Measurements from ENCODE around the gene BCHE. TPM values are rescaled to one million over a fixed set of nuclear protein-coding genes. Genes with fewer than 3 reads are reported as not detected.
A peak's percentile ranks its signal among the peaks of the same experiment; 100 is the strongest.
"Not testable (repeated sequence)": the region's sequence is repeated elsewhere in the genome, so short reads cannot be mapped to it uniquely, and the experiment has no call there.

Gene BCHE
- polyA plus RNA-seq, 4 donors: 7.9 to 47.1 (median 17.0) TPM

DNA sequence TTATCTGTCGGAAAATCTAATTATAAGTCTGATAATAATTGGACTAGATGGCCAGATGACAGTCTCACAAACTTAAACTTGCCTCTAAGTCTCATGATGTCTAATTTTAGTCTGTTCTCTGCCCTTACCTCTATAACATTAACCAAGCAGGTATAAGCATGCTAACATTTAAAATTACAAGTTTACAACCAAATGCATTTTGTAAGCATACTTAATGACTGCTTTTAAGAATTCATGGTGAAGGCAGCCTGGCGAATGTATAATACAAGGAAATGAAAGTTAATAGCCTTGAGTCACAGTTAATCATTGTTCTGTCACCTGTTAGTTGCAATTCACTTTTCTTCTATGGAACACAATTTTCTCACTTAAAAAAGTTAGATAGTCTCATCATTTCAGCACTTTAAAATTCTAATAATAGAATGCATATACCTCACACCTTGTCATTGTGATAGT is 16.5 kb downstream of the BCHE start:
- no peak for DNase-seq (ENCODE audit: low read depth in 4 of 4, low spot score in 3 of 4)

DNA sequence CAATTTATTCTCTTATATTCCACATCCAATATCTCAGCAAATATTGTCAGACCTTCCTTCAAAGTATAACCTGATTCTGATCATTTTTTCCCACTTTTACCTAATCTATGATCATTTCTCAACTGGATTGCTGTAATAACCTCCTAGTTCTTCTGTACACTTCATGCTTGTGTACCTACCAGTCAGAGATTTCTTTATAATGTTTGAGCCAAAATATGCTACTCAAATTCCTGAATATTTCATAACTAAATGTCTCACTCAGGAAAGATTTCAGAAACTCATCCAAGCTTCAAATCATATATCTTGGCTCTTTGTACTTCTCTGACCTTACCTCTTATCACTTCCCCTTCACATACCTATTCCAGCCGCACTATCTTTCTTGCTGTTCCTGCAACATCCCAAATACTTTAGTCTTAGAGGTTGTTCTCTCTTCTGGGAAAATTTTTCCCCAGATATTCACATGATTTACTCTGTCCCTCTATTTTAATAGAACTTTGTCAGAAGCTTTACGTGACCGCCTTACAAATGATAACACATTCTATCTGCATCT is 20.0 kb downstream of the BCHE start:
- no peak for DNase-seq (ENCODE audit: low read depth in 4 of 4, low spot score in 3 of 4)

DNA sequence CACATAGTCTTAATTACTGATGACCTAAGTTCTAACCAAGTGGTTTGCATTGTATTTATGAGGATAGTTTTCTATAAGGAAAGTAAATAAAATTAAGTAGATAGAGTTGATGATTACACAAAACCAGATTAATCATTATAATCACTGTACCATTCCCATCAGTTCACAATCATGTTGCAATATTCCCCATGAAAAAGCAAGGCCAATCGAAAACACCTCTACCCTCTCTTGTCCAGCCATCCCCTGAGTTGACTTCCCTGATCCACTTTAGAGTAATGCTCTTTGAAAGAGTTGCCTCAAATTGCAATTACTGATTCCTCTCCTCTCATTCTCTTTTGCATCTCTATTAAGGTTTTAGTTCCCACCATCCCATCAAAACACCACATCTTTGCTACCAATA is 21.0 kb downstream of the BCHE start:
- DNase-seq (ENCODE audit: low read depth in 4 of 4, low spot score in 3 of 4): no peak

DNA sequence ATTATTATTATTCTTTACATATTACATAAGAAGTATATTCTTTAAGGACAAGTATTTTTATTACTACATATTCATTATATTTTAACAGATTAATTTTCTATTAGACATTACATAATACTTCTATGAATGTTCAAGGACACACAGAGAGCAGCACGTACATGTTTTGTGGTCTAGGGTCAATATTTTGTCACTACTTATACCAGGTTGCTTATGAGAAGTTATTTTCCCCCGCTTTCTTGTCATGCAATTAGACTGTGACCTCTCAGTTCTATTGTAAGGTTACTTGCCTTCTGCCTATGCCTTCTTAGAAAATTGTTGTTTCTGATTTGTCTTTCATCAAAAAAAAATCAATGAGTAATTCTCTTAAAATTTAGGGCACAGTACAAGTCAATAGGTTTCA is 21.5 kb downstream of the BCHE start:
- DNase-seq (ENCODE audit: low read depth in 4 of 4, low spot score in 3 of 4): no peak

DNA sequence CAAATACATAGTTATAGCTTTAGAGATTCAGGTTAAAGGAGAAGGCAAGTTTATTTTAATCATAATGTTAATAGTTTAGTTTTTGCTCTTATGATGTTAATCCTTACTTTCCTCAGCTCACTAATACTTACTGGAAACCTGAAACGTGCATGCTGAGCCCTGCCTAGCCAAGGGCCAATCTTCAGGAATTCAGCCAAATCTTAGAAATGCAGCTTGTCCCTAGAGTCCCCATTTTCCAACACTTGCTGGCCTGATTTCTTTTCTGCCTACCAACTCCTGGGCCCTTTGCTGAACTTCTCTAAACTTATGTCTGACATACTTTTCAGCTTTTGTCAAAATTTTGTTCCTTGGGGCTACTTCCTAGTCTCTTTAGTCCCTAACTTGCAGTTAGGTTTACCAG is 22.8 kb downstream of the BCHE start:
- no peak for DNase-seq (ENCODE audit: low read depth in 4 of 4, low spot score in 3 of 4)

DNA sequence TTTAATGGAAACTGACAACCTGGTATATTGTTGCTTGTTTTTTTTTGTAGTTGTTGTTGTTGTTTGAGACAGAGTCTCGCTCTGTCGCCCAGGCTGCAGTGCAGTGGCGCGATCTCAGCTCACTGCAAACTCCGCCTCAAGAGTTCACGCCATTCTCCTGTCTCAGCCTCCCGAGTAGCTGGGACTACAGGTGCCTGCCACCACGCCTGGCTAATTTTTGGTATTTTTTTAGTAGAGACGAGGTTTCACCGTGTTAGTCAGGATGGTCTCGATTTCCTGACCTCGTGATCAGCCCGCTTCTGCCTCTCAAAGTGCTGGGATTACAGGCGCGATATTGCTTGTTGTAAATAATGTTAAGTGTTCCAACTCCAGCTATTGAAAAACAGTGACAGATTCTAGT is 29.3 kb downstream of the BCHE start:
- DNase-seq (ENCODE audit: low read depth in 4 of 4, low spot score in 3 of 4): not testable (repeated sequence)

DNA sequence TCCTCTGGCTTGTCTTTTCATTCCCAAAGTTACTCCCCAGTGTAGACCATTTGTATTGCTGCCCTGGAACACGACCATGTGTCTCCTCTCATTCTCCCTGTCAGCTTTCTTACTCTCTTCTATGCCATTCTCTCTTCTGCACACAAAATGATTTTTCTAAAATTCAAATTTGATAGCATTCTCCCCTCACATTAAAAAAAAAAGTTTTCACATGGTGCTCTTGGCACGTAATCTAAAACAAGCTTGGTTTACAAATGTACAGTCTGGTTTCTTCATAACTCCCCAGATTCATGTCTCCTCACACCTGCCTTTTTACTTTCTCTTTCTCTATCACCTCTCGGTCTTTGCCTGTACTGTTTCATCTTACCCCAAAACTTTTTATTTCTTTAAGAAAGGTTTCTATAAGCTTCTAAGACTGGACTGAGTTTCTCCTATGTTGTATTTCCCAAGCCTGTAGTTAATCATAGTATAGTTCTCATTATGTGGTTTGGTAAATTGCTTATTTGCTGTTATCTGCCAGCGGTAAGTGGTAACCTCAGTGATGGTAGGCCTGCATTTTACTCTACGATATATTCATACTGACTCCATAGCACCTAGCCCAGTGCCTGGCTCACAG is 31.2 kb downstream of the BCHE start:
- no peak for DNase-seq (ENCODE audit: low read depth in 4 of 4, low spot score in 3 of 4)

DNA sequence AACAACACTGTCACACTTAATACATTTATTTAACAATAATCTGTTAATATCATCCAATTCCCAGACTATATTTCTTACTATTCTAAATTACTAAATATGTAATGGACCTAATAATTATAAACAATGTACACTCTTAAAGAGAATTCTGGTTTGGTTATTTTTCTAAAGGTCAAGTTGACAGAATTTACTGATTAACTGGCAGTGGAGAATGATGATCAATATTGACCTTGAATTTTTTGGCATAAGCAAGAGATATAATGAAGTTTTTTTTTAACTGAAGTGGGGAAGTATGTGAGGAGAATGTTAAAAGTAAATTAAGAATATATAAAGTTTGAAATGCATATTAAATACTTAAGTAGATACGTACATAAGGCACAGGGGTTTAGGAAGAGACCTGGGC is 33.8 kb downstream of the BCHE start:
- no peak for DNase-seq (ENCODE audit: low read depth in 4 of 4, low spot score in 3 of 4)

DNA sequence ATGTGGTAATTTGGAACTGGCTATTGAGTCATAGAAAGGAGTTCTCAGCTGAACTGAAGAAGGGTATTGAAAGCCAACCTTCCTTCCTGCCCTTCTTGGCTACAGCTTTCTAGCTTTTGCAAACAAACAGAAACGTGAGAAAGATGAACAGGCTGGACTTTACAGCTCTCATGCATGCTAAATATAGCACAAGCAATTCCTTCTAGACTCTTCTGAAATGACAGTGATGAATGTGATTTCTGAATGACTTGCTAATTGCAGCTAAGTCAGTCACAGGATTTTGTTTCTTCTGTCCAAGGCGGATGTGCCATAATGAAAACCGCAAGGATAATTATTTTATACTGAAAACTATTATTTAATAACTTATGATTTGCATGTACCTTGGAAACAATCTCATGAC is 36.3 kb downstream of the BCHE start:
- peak in 1 of 4 donors; percentile 3 for DNase-seq (ENCODE audit: low read depth in 4 of 4, low spot score in 3 of 4)

DNA sequence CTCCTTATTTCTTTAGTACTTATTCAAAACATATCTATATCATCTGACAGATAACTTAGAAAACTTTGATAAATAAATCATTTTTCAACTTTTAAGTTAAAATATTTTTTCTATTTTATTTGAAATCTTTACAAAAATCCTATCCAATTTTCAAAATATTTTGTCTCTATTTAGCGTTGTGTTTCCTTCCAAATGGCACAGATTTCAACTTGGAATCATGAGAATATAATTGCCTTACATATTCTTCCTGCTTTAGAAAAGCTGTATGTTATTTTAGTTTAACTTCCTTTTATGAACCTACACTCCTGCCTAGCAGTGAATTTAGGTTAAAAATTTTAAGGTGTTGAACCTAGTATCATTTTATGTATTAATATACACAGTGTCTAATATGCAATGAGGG is 38.2 kb downstream of the BCHE start:
- DNase-seq (ENCODE audit: low read depth in 4 of 4, low spot score in 3 of 4): no peak

DNA sequence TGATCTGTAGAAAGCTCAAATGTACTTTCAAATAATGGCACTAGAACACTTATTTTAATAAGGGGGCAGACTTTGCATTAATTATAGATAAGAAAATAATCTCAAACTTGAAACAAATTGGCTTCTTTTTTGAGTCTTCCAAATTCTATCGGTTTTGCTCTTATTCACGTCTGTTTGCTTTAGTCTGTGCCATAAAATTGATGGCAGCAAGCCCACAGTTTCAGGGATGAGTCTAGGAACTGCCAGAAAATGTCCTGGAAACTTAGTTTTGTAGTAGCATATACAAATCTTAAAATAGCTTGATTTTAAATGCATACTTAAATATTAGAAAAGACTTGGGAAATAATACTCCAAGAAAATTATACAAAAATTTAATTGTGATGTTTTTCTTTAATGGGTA is 39.7 kb downstream of the BCHE start:
- no peak for DNase-seq (ENCODE audit: low read depth in 4 of 4, low spot score in 3 of 4)

DNA sequence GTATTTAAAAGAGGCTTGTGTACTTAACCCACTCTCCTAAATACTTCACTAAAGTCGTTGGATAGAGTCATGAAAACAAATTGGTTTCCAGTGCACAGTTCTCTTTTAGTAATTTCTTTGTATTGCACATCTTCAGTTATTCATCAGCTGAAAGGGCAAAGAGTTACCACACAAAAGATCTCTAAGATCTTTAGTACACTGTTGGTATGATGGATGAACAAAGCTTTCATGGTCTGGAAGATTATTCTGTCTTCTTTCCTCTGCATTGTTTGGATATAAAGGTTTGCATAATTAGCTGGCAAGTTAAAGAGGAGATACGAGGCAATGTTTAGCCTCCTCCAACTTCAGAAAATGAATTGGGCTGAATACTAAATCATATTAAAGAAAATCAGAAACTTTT is 40.5 kb downstream of the BCHE start:
- no peak for DNase-seq (ENCODE audit: low read depth in 4 of 4, low spot score in 3 of 4)

DNA sequence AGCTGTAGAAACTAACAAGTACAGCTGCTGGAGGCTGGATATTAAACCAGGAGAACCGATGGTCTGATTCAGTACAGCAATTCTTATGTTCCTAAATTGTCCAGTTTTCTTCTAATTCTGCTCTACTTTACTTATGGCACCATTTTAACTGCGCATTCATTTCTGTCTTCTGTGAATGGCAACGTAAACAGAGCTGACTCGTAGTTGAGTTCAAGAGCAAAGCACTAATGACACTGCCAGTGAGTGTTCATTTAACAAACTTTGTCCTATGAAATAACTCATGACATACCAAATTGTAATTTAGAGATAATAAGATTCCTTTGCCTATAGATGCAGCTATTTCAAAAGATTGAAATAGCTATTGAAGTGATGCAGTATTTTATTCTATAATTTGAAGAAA is 48.7 kb downstream of the BCHE start:
- no peak for DNase-seq (ENCODE audit: low read depth in 4 of 4, low spot score in 3 of 4)

DNA sequence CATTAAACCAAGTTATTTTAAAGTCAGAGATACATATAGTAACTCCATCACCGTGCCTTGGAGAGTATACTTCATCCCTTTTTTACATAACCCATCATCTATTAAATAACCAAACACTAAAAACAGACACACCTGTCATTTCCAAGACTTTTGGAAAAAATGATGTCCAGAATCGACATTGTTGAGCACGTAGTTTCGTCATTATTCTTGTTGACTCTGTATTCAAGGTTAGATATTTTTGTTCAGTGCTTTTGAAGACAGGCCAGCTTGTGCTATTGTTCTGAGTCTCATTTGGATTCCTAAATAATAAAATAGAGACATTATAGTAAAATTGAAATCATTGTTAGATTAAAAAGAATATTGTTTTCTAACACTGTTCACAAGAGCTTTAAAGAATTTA is 51.2 kb downstream of the BCHE start:
- no peak for DNase-seq (ENCODE audit: low read depth in 4 of 4, low spot score in 3 of 4)

DNA sequence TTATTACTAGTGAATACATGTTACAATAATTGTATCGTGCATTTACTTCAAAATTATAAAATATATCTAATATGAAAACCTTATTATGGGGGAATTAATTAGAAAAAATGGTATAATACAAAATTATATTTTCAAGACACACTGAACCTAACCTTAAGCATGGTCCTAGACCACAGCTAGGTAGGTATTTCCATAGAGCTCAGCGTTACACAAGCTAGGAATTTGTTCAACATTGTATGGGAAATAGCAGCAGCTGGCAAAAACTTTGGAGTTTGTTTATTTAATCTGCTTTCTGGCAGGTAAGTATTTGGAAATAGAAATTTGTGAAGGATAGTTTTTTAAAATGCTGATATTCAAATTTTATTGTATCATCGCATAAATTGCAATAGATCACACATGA is 52.9 kb downstream of the BCHE start:
- no peak for DNase-seq (ENCODE audit: low read depth in 4 of 4, low spot score in 3 of 4)

DNA sequence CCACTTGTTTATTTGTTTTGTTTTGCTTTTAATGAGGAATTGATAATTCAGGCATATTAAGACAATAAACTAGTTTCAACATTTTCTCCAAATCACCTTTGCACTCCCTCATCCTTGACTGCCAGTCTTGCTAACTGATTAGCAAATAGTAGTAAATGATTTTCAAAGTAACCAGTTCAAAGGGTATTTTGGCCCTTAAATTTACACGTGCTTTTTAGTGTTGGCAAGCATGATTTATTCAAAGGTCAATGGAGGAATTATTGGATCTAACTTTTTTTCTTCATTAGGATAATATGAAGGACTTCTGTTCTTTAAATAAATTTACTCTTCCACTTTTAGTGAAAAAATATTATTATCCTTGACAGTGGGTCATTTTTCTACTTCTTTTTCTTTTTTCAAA is 53.8 kb downstream of the BCHE start:
- no peak for DNase-seq (ENCODE audit: low read depth in 4 of 4, low spot score in 3 of 4)

DNA sequence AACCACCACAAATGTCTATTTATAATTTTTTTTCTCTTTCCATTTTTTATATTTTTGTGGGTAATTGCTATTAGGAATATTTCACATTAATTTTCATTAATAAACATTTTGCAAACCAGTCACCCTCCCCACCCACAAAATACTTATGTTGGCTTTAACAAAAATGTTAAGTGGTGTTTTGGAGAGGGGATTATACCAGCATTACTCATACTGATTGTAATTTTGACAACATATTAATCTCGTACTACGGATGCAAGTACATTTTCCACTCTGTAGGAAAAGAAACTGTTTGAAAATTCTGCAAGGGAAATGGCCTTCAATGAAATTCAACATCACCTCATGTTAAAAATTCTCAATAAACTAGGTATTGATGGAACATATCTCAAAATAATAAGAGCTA is 58.3 kb downstream of the BCHE start:
- no peak for DNase-seq (ENCODE audit: low read depth in 4 of 4, low spot score in 3 of 4)

DNA sequence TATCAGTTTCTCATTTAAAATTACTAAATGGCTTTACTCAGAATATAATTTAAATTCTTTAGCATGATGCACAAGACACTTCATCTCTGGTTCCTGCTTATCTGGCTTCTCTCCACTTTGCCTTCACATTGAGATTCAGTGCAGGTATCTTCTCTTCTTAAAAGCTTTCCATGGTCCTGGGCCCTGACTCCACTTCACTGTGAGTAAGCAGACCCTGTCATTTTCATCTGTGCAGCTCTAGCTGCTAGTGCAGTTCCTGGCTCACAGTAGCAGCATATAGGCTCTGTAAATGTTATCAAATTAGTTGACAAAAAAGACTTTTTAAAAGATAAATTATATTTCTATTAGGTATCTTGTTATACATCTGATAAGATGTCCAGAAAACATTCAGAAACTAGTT is 58.8 kb downstream of the BCHE start:
- no peak for DNase-seq (ENCODE audit: low read depth in 4 of 4, low spot score in 3 of 4)

DNA sequence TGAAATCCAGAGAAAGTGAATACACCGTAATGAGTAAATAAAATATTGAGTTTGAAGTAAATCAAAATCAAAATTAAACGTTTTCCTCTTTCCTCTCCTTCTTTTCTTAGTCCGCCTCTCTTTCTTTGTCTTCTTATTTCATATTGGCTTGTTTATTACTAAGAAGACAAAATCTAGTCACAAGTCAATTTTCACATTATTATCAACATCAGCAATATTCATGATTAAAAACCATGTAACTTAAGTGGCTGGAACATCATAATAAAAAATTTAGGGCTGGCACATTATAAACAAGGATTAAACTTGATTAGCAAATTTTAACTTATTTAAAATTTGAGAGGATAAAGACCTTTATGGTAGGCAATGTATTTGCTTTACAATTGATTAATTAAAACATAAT is 61.4 kb downstream of the BCHE start:
- DNase-seq (ENCODE audit: low read depth in 4 of 4, low spot score in 3 of 4): no peak

DNA sequence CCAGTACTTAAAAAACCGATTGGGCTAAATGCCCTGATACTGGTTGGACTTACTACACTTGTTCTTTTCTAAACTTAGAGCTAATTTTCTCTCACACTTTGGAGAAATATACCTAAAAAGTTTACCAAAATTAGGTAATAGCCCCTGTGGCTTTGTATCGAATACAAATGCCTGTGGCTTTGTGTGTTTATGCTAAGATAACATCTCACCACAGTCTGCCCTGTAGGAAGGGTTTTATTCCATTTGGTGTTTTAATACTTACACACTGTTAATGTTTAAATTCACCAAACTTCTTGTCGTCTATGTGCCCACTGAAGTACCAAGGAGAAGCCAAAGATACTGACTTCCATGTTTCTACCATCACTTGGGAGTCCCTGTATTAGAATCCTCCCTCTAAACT is 66.4 kb downstream of the BCHE start:
- DNase-seq (ENCODE audit: low read depth in 4 of 4, low spot score in 3 of 4): no peak

DNA sequence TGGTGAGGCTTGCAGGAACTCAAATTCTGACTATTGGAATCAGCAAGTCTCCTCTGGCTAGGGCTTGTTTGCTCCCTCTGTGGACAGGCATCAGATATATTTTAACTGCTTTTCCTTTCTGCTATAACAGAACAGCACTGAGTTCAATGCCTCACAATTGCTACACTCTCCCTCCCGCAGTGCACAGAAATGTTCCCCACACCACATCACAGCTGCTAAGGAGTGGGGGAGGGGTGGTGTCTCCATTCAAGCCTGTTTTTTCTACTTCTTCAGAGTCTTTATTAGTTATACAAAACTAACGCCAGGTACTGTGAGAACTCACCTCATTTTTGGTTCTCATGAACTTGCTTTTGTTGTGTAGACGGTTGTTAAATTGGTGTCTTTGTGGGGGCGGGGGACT is 68.5 kb downstream of the BCHE start:
- DNase-seq (ENCODE audit: low read depth in 4 of 4, low spot score in 3 of 4): no peak

DNA sequence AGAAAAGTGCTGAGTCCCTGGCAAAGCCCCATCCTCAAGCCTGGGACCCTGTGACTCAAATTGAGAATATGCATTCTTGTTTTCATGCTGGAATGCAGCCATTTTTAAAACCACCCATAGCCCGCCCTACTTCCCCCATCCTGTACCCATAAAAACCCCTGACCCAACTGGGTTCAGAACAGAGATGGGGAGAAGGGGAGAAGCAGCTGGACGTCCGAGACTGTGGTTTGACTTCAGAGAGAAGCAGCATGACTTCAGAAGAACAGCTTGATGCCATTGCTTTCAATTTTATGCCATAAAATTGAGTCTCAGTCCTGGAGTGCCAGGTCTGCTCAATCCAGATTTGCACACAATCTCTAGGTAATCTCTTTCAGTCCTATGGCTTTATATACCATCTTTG is 78.2 kb downstream of the BCHE start:
- DNase-seq (ENCODE audit: low read depth in 4 of 4, low spot score in 3 of 4): no peak

DNA sequence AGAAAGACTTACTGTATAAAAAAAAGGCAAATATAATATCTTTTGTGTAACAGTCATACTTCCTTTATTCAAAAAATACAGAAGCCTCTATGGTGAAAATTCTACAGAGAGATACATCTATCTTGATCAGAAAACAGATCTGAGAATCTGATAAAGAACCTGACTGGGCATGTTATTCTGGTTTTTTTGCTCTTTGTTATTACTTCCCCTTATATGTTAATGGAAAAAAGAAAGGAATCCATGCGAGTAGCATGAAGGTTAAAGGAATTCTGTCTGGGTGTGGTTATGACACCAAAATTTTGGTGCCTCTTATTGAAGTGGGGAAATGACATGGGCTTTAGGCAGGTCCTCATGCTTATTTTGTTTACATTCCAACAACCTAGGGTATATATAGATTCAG is 81.7 kb downstream of the BCHE start:
- no peak for DNase-seq (ENCODE audit: low read depth in 4 of 4, low spot score in 3 of 4)

Data from left renal pelvis (tissue), 4 donors.